Mucosa of descending colon (tissue), 3 donors: ENCODE results near the gene MLC1. TPM values are rescaled to one million over a fixed set of nuclear protein-coding genes. Genes with fewer than 3 reads are reported as not detected.
A peak's percentile ranks its signal among the peaks of the same experiment; 100 is the strongest.
"Not testable (repeated sequence)": the region's sequence is repeated elsewhere in the genome, so short reads cannot be mapped to it uniquely, and the experiment has no call there.

Experiments
- ATAC-seq: fragments of 200-7000 bp; cut with Tn5 transposase; one replicate; pipeline ENCODE4 v1.9.1; 2020; ENCODE audit warnings: mild to moderate bottlenecking, moderate library complexity
- DNase-seq, 3 donors: peaks; one replicate each; pipeline ENCODE4 v3.0.0-alpha.2; 2020
- H3K36me3 ChIP-seq: fragments of 200-600 bp; one replicate; pipeline ENCODE4 v1.8.0; 2021; ENCODE audit warnings: low read depth, mild to moderate bottlenecking
- H3K4me1 ChIP-seq: fragments of 200-600 bp; one replicate; pipeline ENCODE4 v1.8.0; 2021; ENCODE audit warnings: low read depth, mild to moderate bottlenecking
- H3K4me3 ChIP-seq: fragments of 200-600 bp; one replicate; pipeline ENCODE4 v1.8.0; 2021; ENCODE audit warnings: mild to moderate bottlenecking
- H3K9me3 ChIP-seq: fragments of 200-600 bp; one replicate; pipeline ENCODE4 v1.8.0; 2021; ENCODE audit warnings: mild to moderate bottlenecking
- CTCF ChIP-seq: fragments of 200-600 bp; IDR thresholded peaks from one replicate; pipeline ENCODE4 v1.8.0; 2022; ENCODE audit warnings: antibody characterized with exemption, mild to moderate bottlenecking
- intact Hi-C, 2 donors: fragments of 100-400 bp; cut with DNase I in 1 of 2; cut with micrococcal nuclease in 1 of 2; formaldehyde crosslinking; loops; one replicate each; pipeline versions ENCODE4 v1.11.0 to v1.11.1; 2022; cut with DNase I, micrococcal nuclease
- total RNA-seq, 3 donors: library from RNA; stranded (reverse); fragmentation: NEBNext Ultra II Directional in 2 of 3; extraction: Animal tissue kit (Norgen Biotek cat#: 25700) in 2 of 3; gene quantifications; one replicate each; pipeline versions ENCODE4 v1.2.1 to v1.2.4, GENCODE V29; 2021 to 2023
- donor health status: DM: no; HTN: no; CAD: no; lungs with moderate emphysema.
- donor health status: DM: no; HTN: no; CAD: no.
- donor health status: DM: no; HTN: yes; CAD: no.

Gene MLC1
- total RNA-seq, 3 donors from 2014 or later, result 0.16 TPM; not detected in 2

- no peak for ATAC-seq
These were observed 4.6 kb upstream of the MLC1 start, which contains the start of gene MOV10L1 for GRCh38 chr22:50089682-50090411. Gene MOV10L1, plus strand, starts transcription at chr22:50090006. Its CDS starts 83 bp downstream, at chr22:50090089.

GRCh38 chr22:50089231-50089630, 4.0 kb upstream of the MLC1 start:
- Histone ChIP-seq H3K9me3 (no peaks in the 10 kb centered on the region), H3K4me3 (no peak overlapping the region), H3K4me1 (no peaks in the 10 kb centered on the region), H3K36me3 (no peaks in the 10 kb centered on the region)
- DNase-seq (no peak), ATAC-seq (no peak)
- TF ChIP-seq CTCF, result no peak
- intact Hi-C loops, result no loop called here

More at GRCh38 chr22:50089682-50090411, 4.6 kb upstream of the MLC1 start, which contains the start of gene MOV10L1:
- no peak within 1 kb of the TSS for H3K4me3 ChIP-seq
- DNase-seq, result peak in 1 of 3 donors; percentile 38
- H3K4me1 ChIP-seq, result no peaks in the 10 kb centered on the region
- H3K36me3 ChIP-seq, result no peaks in the 10 kb centered on the region
- intact Hi-C loops, result no loop called here
- no peak for TF ChIP-seq CTCF
- no peaks in the 10 kb centered on the region for H3K9me3 ChIP-seq

GRCh38 chr22:50088096-50088495, 2.9 kb upstream of the MLC1 start:
- H3K9me3 ChIP-seq, result no peaks in the 10 kb centered on the region
- H3K4me3 ChIP-seq, result no peak overlapping the region
- no peak for TF ChIP-seq CTCF
- DNase-seq (no peak), ATAC-seq (no peak)
- intact Hi-C loops, result no loop called here
- no peaks in the 10 kb centered on the region for H3K4me1 ChIP-seq
- no peaks in the 10 kb centered on the region for H3K36me3 ChIP-seq

- ATAC-seq (no peak), DNase-seq (no peak)
- H3K4me3 ChIP-seq, result no peak overlapping the region
- TF ChIP-seq CTCF, result no peak
- no peaks in the 10 kb centered on the region for H3K9me3 ChIP-seq
- no peaks in the 10 kb centered on the region for H3K36me3 ChIP-seq
- intact Hi-C loops, result no loop called here
- no peaks in the 10 kb centered on the region for H3K4me1 ChIP-seq
These were observed 2.4 kb upstream of the MLC1 start for GRCh38 chr22:50087646-50088045.

- H3K4me1 ChIP-seq, ATAC-seq, intact Hi-C loops, DNase-seq, H3K4me3 ChIP-seq, H3K36me3 ChIP-seq, H3K9me3 ChIP-seq: not testable (repeated sequence)
These were observed 1.7 kb upstream of the MLC1 start for GRCh38 chr22:50086975-50087374.

- DNase-seq, result no peak
- H3K4me1 ChIP-seq, result no peaks in the 10 kb centered on the region
- H3K4me3 ChIP-seq, result no peak overlapping the region
- no peak for TF ChIP-seq CTCF
- intact Hi-C loops, result no loop called here
- no peaks in the 10 kb centered on the region for H3K36me3 ChIP-seq
- no peak for ATAC-seq
- H3K9me3 ChIP-seq, result no peaks in the 10 kb centered on the region
These were observed 1.3 kb upstream of the MLC1 start for GRCh38 chr22:50086526-50086925.
